ENCODE measurements around the gene CLEC19A. TPM values are rescaled to one million over a fixed set of nuclear protein-coding genes. Genes with fewer than 3 reads are reported as not detected.

The CLEC19A gene
- total RNA-seq, 1 experiment from 2014 or later = not detected

DNA sequence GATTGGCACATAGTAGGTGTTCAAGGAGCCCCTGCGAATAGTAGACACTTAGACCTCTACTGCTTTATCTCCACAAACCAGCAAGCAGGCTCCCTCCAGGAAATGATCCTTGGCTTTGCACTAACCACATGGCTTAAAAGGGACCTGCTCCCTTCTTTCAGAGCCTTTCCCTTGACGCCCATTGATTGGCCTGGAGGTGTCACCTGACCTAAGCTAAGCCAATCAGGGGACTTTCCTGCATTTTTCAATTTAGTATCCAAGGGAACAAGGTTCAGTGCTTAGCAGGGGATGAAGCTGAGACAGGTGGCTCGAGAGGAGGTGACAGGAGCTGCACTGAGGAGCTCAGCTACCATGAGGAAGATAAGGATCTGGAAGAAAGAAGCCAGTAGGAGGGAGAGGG lies 52.8 kb downstream of the CLEC19A start:
- intact Hi-C loops (cut with micrococcal nuclease) = no loop called here
- no peak for DNase-seq (ENCODE audit: unreplicated experiment)
- TF ChIP-seq, protein P1, sequence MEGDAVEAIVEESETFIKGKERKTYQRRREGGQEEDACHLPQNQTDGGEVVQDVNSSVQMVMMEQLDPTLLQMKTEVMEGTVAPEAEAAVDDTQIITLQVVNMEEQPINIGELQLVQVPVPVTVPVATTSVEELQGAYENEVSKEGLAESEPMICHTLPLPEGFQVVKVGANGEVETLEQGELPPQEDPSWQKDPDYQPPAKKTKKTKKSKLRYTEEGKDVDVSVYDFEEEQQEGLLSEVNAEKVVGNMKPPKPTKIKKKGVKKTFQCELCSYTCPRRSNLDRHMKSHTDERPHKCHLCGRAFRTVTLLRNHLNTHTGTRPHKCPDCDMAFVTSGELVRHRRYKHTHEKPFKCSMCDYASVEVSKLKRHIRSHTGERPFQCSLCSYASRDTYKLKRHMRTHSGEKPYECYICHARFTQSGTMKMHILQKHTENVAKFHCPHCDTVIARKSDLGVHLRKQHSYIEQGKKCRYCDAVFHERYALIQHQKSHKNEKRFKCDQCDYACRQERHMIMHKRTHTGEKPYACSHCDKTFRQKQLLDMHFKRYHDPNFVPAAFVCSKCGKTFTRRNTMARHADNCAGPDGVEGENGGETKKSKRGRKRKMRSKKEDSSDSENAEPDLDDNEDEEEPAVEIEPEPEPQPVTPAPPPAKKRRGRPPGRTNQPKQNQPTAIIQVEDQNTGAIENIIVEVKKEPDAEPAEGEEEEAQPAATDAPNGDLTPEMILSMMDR (IDR thresholded peaks at IDR 0.05; ENCODE audit: unreplicated experiment) = no peak

DNA sequence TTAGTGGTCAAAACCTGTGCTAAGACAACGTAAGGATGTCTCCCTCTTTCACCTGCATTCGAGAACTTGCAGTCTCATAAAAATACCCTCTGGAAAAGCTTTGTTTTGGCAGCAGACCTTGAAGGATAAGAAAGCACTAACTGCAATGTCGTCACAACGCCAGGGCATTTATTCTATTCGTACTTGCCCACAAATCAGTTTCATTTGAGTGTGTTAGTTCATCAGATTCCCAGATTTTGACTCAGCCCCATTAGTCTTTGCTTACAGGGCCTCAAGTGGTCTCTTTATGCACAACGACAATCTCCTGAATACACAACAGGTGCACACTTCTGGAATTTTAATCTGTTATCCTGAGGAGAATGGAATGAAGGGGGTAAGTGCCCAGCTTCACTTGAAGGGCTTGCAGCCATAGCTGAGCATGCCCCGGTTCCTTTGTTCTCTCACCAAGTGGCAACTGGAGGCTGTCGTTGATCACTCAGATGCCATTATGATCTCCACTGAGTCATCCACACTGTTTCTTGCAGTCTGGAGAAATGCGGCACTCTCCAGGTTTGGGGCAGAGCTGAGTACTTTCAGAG lies 58.8 kb downstream of the CLEC19A start:
- peaks cover 32% of the 10 kb centered on the region for H3K27me3 Mint-ChIP-seq (ENCODE audit: insufficient read depth, unreplicated experiment)
- TF ChIP-seq, protein P1 (IDR thresholded peaks at IDR 0.05; ENCODE audit: unreplicated experiment) = no peak
- H3K4me1 Mint-ChIP-seq (ENCODE audit: insufficient read depth, unreplicated experiment) = no peaks in the 10 kb centered on the region
- ChIA-PET CTCF (interaction anchor here (0.6 to 0.8 kb wide), 2 partner anchors 19 to 32 kb away, joined by 3 to 5 read pairs; no protein-coding TSS in a partner anchor), POLR2A (no interaction called here)
- DNase-seq (ENCODE audit: unreplicated experiment) = no peak
- H3K4me3 Mint-ChIP-seq (ENCODE audit: unreplicated experiment) = no peak overlapping the region
- no peaks in the 10 kb centered on the region for H3K9me3 Mint-ChIP-seq (ENCODE audit: unreplicated experiment)
- no TSS peak for BruUV-seq (replicated peaks)
- H3K27ac Mint-ChIP-seq (ENCODE audit: low read depth, unreplicated experiment) = no peak overlapping the region
- no peaks in the 10 kb centered on the region for H3K36me3 Mint-ChIP-seq (ENCODE audit: insufficient read depth, unreplicated experiment)
- intact Hi-C loops (cut with micrococcal nuclease) = loop anchor here (5.0 kb wide), 1 partner anchor 353 kb away; no protein-coding TSS in a partner anchor

More for the DNA sequence above, 52.8 kb downstream of the CLEC19A start:
- no peaks in the 10 kb centered on the region for H3K4me1 Mint-ChIP-seq (ENCODE audit: insufficient read depth, unreplicated experiment)
- ChIA-PET CTCF (interaction anchor here (0.6 to 1.5 kb wide), 4 partner anchors 22 to 159 kb away, joined by 3 to 4 read pairs (median 4); no protein-coding TSS in a partner anchor), POLR2A (no interaction called here)
- H3K27me3 Mint-ChIP-seq (ENCODE audit: insufficient read depth, unreplicated experiment) = no peaks in the 10 kb centered on the region
- BruUV-seq (replicated peaks) = no TSS peak
- H3K27ac Mint-ChIP-seq (ENCODE audit: low read depth, unreplicated experiment) = no peak overlapping the region
- no peaks in the 10 kb centered on the region for H3K36me3 Mint-ChIP-seq (ENCODE audit: insufficient read depth, unreplicated experiment)
- H3K4me3 Mint-ChIP-seq (ENCODE audit: unreplicated experiment) = no peak overlapping the region
- no peaks in the 10 kb centered on the region for H3K9me3 Mint-ChIP-seq (ENCODE audit: unreplicated experiment)

GRCh38 chr16:19344980-19345379 lies 59.4 kb downstream of the CLEC19A start:
- DNase-seq (ENCODE audit: unreplicated experiment) = no peak
- Mint-ChIP-seq H3K27me3 (ENCODE audit: insufficient read depth, unreplicated experiment) (peaks cover 32% of the 10 kb centered on the region), H3K4me3 (ENCODE audit: unreplicated experiment) (no peak overlapping the region), H3K36me3 (ENCODE audit: insufficient read depth, unreplicated experiment) (no peaks in the 10 kb centered on the region), H3K27ac (ENCODE audit: low read depth, unreplicated experiment) (no peak overlapping the region), H3K4me1 (ENCODE audit: insufficient read depth, unreplicated experiment) (no peaks in the 10 kb centered on the region), H3K9me3 (ENCODE audit: unreplicated experiment) (no peaks in the 10 kb centered on the region)
- CTCF ChIA-PET = interaction anchor here (0.6 to 0.8 kb wide), 2 partner anchors 19 to 31 kb away, joined by 3 to 5 read pairs; no protein-coding TSS in a partner anchor
- no TSS peak for BruUV-seq (replicated peaks)
- TF ChIP-seq, protein P1 (IDR thresholded peaks at IDR 0.05; ENCODE audit: unreplicated experiment) = no peak
- intact Hi-C loops (cut with micrococcal nuclease) = loop anchor here (5.0 kb wide), 1 partner anchor 352 kb away; no protein-coding TSS in a partner anchor
- POLR2A ChIA-PET = interaction anchor here (0.6 kb wide), 1 partner anchor 12 kb away, joined by 3 read pairs; no protein-coding TSS in a partner anchor

- no peaks in the 10 kb centered on the region for H3K4me1 Mint-ChIP-seq (ENCODE audit: insufficient read depth, unreplicated experiment)
- POLR2A ChIA-PET = no interaction called here
These were observed 60.9 kb downstream of the CLEC19A start for GRCh38 chr16:19346335-19346922.

More at GRCh38 chr16:19346335-19346922, 60.9 kb downstream of the CLEC19A start:
- Mint-ChIP-seq H3K27ac (ENCODE audit: low read depth, unreplicated experiment) (no peak overlapping the region), H3K9me3 (ENCODE audit: unreplicated experiment) (no peaks in the 10 kb centered on the region), H3K4me3 (ENCODE audit: unreplicated experiment) (no peak overlapping the region), H3K36me3 (ENCODE audit: insufficient read depth, unreplicated experiment) (no peaks in the 10 kb centered on the region), H3K27me3 (ENCODE audit: insufficient read depth, unreplicated experiment) (peaks cover 32% of the 10 kb centered on the region)
- TF ChIP-seq, protein P1 (IDR thresholded peaks at IDR 0.05; ENCODE audit: unreplicated experiment) = no peak
- intact Hi-C loops (cut with micrococcal nuclease) = no loop called here
- CTCF ChIA-PET = no interaction called here
- BruUV-seq (replicated peaks) = no TSS peak
- no peak for DNase-seq (ENCODE audit: unreplicated experiment)
